Psoas muscle (tissue), 8 donors: ENCODE data around the gene CYP24A1. TPM values are rescaled to one million over a fixed set of nuclear protein-coding genes. Genes with fewer than 3 reads are reported as not detected.

ENCODE experiments used
- ATAC-seq, 4 donors: fragments of 200-7000 bp; cut with Tn5 transposase; one replicate each; pipeline ENCODE4 v1.9.1; 2020; ENCODE audit warnings: moderate library complexity in 3 of 4, mild to moderate bottlenecking in 2 of 4
- DNase-seq, 2 donors: peaks; one replicate each; pipeline ENCODE4 v3.0.0-alpha.2; 2020
- H3K27ac ChIP-seq: fragments of 200-600 bp; one replicate; pipeline ENCODE4 v1.8.0; 2022
- H3K27me3 ChIP-seq, 3 donors: fragments of 200-600 bp in 1 of 3; one replicate each; pipeline versions ENCODE4 v1.6.1 to v1.8.0; 2013 to 2022; ENCODE audit warnings: low read length in 2 of 3, mild to moderate bottlenecking in 2 of 3, moderate library complexity in 1 of 3; ENCODE audit not compliant: insufficient read depth in 3 of 3
- H3K36me3 ChIP-seq, 2 donors: fragments of 200-600 bp in 1 of 2; one replicate each; pipeline versions ENCODE4 v1.6.1 to v1.8.0; 2013 to 2022; ENCODE audit warnings: low read depth in 1 of 2, mild to moderate bottlenecking in 1 of 2, moderate library complexity in 1 of 2; ENCODE audit not compliant: insufficient read depth in 1 of 2
- H3K4me1 ChIP-seq: fragments of 200-600 bp; one replicate; pipeline ENCODE4 v1.8.0; 2022
- H3K4me3 ChIP-seq: fragments of 200-600 bp; one replicate; pipeline ENCODE4 v1.8.0; 2022; ENCODE audit warnings: mild to moderate bottlenecking
- H3K9me3 ChIP-seq: fragments of 200-600 bp; one replicate; pipeline ENCODE4 v1.8.0; 2022
- CTCF ChIP-seq: fragments of 200-600 bp; IDR thresholded peaks from one replicate; pipeline ENCODE4 v1.8.0; 2022; ENCODE audit warnings: antibody characterized with exemption
- WGBS, 3 donors: extraction: QIAGEN DNeasy Blood & Tissue Kit; methylation state at CpG; one replicate each; pipeline versions ENCODE4 v1.1.6 to v1.1.7; 2013; 5-methylcytosine and 5-hydroxymethylcytosine counted together
- intact Hi-C, 2 donors: fragments of 100-400 bp; cut with DNase I; formaldehyde crosslinking; loops; one replicate each; pipeline versions ENCODE4 v1.11.0 to v1.14.2; 2022
- polyA plus RNA-seq, 3 donors: library from polyadenylated mRNA; stranded (reverse); fragments of 200-250 nt; gene quantifications; one replicate each; pipeline ENCODE4 v1.2.3, GENCODE V29; 2013
- total RNA-seq, 4 donors: library from RNA; stranded (reverse); fragmentation: NEBNext Ultra II Directional in 2 of 4; extraction: Animal tissue kit (Norgen Biotek cat#: 25700) in 2 of 4; gene quantifications; one replicate each; pipeline versions ENCODE4 v1.2.1 to v1.2.4, GENCODE V29; 2021 to 2023
- donor health status: healthy with polysubstance abuse.
- donor health status: DM: no; HTN: no; CAD: no; lungs with moderate emphysema.
- donor health status: Bipolar disorder and iron deficiency.
- donor health status: healthy.
- donor health status: DM: yes; HTN: yes; CAD: no.
- donor health status: DM: no; HTN: no; CAD: no.
- donor health status: DM: no; HTN: no; CAD: no.
- donor health status: DM: yes; HTN: yes; CAD: no.

The CYP24A1 gene
- total and polyA plus RNA-seq, 7 donors = 0.03 TPM; not detected in 6

- no peak for TF ChIP-seq CTCF
- H3K36me3 ChIP-seq = no peaks in the 10 kb centered on the region
- ATAC-seq (no peak), DNase-seq (no peak)
- no peaks in the 10 kb centered on the region for H3K9me3 ChIP-seq
- no peaks in the 10 kb centered on the region for H3K27me3 ChIP-seq
- WGBS, 3 donors = 65 to 80% (median 69%) methylated on average over 2 of the region's 2 CpGs
- intact Hi-C loops = no loop called here
- H3K4me1 ChIP-seq = no peaks in the 10 kb centered on the region
- no peak overlapping the region for H3K4me3 ChIP-seq
- no peak overlapping the region for H3K27ac ChIP-seq
Measured at GRCh38 chr20:54114109-54114508, 59.7 kb downstream of the CYP24A1 start.

- no peaks in the 10 kb centered on the region for H3K36me3 ChIP-seq
- DNase-seq (no peak), ATAC-seq (no peak)
- H3K9me3 ChIP-seq = no peaks in the 10 kb centered on the region
- no peak for TF ChIP-seq CTCF
- intact Hi-C loops = no loop called here
- 84 to 100% (median 95%) methylated on average over 2 of the region's 2 CpGs for WGBS, 3 donors
- H3K27ac ChIP-seq = no peak overlapping the region
- no peaks in the 10 kb centered on the region for H3K27me3 ChIP-seq
- H3K4me1 ChIP-seq = no peaks in the 10 kb centered on the region
- no peak overlapping the region for H3K4me3 ChIP-seq
Measured at GRCh38 chr20:54113566-54113965, 60.2 kb downstream of the CYP24A1 start.

GRCh38 chr20:54112221-54112884, 61.4 kb downstream of the CYP24A1 start:
- WGBS, 3 donors = 84 to 93% (median 92%) methylated on average over 4 of the region's 4 CpGs
- no peak overlapping the region for H3K27ac ChIP-seq
- no peaks in the 10 kb centered on the region for H3K27me3 ChIP-seq
- H3K36me3 ChIP-seq = no peaks in the 10 kb centered on the region
- H3K4me1 ChIP-seq = no peaks in the 10 kb centered on the region
- TF ChIP-seq CTCF = no peak
- intact Hi-C loops = no loop called here
- ATAC-seq = no peak
- no peaks in the 10 kb centered on the region for H3K9me3 ChIP-seq
- no peak for DNase-seq
- no peak overlapping the region for H3K4me3 ChIP-seq

DNA sequence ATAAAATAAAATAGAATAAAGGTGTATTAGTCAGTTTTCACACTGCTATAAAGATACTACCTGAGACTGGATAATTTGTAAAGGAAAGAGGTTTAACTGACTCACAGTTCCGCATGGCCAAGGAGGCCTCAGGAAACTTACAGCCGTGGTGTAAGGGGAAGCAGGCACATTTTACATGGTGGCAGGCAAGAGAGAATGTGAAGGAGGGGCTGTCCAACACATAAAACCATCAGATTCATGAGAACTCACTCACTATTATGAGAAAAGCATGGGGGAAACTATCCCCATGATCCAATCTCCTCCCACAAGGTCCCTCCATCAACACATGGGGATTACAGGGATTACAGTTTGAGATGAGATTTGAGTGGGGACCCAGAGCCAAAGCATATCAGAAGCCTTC, 62.3 kb downstream of the CYP24A1 start:
- intact Hi-C loops = no loop called here
- 84 to 98% (median 89%) methylated on average over 2 of the region's 2 CpGs for WGBS, 3 donors
- Histone ChIP-seq H3K4me3 (no peak overlapping the region), H3K9me3 (no peaks in the 10 kb centered on the region), H3K36me3 (no peaks in the 10 kb centered on the region), H3K27ac (no peak overlapping the region), H3K4me1 (no peaks in the 10 kb centered on the region), H3K27me3 (no peaks in the 10 kb centered on the region)
- DNase-seq (no peak), ATAC-seq (no peak)
- TF ChIP-seq CTCF = no peak

GRCh38 chr20:54110457-54110856, 63.3 kb downstream of the CYP24A1 start:
- Histone ChIP-seq H3K36me3 (no peaks in the 10 kb centered on the region), H3K9me3 (no peaks in the 10 kb centered on the region), H3K4me3 (no peak overlapping the region), H3K27me3 (no peaks in the 10 kb centered on the region), H3K27ac (no peak overlapping the region), H3K4me1 (no peaks in the 10 kb centered on the region)
- no peak for ATAC-seq
- WGBS, 3 donors = 63 to 68% (median 67%) methylated on average over 3 of the region's 3 CpGs
- DNase-seq = no peak
- no peak for TF ChIP-seq CTCF
- intact Hi-C loops = no loop called here
